K562 (cell line): ENCODE measurements around the gene TTC27. TPM values are rescaled to one million over a fixed set of nuclear protein-coding genes. Genes with fewer than 3 reads are reported as not detected.

Experiments
- CREM ChIP-seq: IDR thresholded peaks from 2 replicates; pipeline ENCODE4 v1.6.1; 2014; ENCODE audit warnings: antibody characterized with exemption, low read depth
- DNMT1 ChIP-seq: fragments of 450-650 bp; IDR thresholded peaks from 2 replicates; pipeline ENCODE4 v1.6.1; 2016; ENCODE audit warnings: antibody characterized with exemption, mild to moderate bottlenecking
- HMGN3 ChIP-seq: IDR thresholded peaks from 2 replicates; pipeline ENCODE4 v1.6.1; 2011; ENCODE audit warnings: borderline replicate concordance, low read depth, mild to moderate bottlenecking, mixed read lengths, low read length; ENCODE audit not compliant: insufficient read length; ENCODE audit errors: extremely low read depth
- RHOXF2B ChIP-seq: fragments of 250-450 bp; sonication (Bioruptor Pico); conservative IDR thresholded peaks from 2 replicates; pipeline ENCODE4 v1.5.1; 2021
- SMARCA5 ChIP-seq: fragments of 450-650 bp; IDR thresholded peaks from 2 replicates; pipeline ENCODE4 v1.6.1; 2016
- TBL1XR1 ChIP-seq, 2 experiments: IDR thresholded peaks; 2 replicates each; pipeline ENCODE4 v1.6.1; 2012; ENCODE audit warnings: improper control_type of control experiment in 2 of 2, low read length in 2 of 2, mild to moderate bottlenecking in 1 of 2
- ZFX ChIP-seq: sonication (generic); formaldehyde crosslinking; IDR thresholded peaks from 2 replicates; pipeline ENCODE4 v1.8.0; 2022; ENCODE audit warnings: mild to moderate bottlenecking, missing genetic modification reagents, moderate library complexity
- polyA plus RNA-seq, 8 experiments: library from polyadenylated mRNA; depleted of rRNA in 4 of 8; stranded (reverse) in 5 of 8; unstranded in 3 of 8; fragments of >200 nt; fragmentation: Nextera tagmentation in 2 of 8; fragmentation: Illumina TruSeq in 1 of 8; extraction: Ambion mirVana in 2 of 8; extraction: Trizol in 1 of 8; gene quantifications; 2 replicates each; pipeline versions ENCODE4 v1.2.1 to v1.2.3, GENCODE V29; 2011 to 2014; ENCODE audit warnings: inconsistent platforms in 1 of 8, missing spikeins in 1 of 8
- total RNA-seq, 7 experiments: library from RNA; depleted of rRNA in 6 of 7; stranded (reverse); fragments of >200 nt in 6 of 7; fragmentation: Illumina TruSeq in 2 of 7; extraction: Trizol in 2 of 7; gene quantifications; 2 replicates each; pipeline versions ENCODE4 v1.2.1 to v1.2.3, GENCODE V29; 2011 to 2021; ENCODE audit warnings: low replicate concordance in 1 of 7
- TF ChIP-seq, protein P1 (sequence below): sonication (generic); formaldehyde crosslinking; IDR thresholded peaks from 2 replicates; pipeline ENCODE4 v1.8.0; 2022; ENCODE audit warnings: mild to moderate bottlenecking, low read depth, missing genetic modification reagents
- TF ChIP-seq, protein P2 (sequence below): sonication (generic); formaldehyde crosslinking; IDR thresholded peaks from 2 replicates; pipeline ENCODE4 v1.8.0; 2022; ENCODE audit warnings: missing genetic modification reagents, mild to moderate bottlenecking, borderline replicate concordance
- TF ChIP-seq, protein P3 (sequence below): sonication (generic); formaldehyde crosslinking; IDR thresholded peaks from 2 replicates; pipeline ENCODE4 v1.8.0; 2022; ENCODE audit warnings: mild to moderate bottlenecking, missing genetic modification reagents
- TF ChIP-seq, protein P4 (sequence below), 2 experiments: fragments of 450-650 bp; IDR thresholded peaks; 2 replicates each; pipeline ENCODE4 v1.6.1; 2018; ENCODE audit warnings: mild to moderate bottlenecking in 2 of 2, low read depth in 1 of 2; ENCODE audit not compliant: partially characterized antibody in 2 of 2

TTC27 gene
- total and polyA plus RNA-seq, 9 of the 15 experiments (the other 6 are each of a cell fraction or from before 2014, with no cell fraction given), result 44.3 to 93.4 (median 57.3) TPM

DNA sequence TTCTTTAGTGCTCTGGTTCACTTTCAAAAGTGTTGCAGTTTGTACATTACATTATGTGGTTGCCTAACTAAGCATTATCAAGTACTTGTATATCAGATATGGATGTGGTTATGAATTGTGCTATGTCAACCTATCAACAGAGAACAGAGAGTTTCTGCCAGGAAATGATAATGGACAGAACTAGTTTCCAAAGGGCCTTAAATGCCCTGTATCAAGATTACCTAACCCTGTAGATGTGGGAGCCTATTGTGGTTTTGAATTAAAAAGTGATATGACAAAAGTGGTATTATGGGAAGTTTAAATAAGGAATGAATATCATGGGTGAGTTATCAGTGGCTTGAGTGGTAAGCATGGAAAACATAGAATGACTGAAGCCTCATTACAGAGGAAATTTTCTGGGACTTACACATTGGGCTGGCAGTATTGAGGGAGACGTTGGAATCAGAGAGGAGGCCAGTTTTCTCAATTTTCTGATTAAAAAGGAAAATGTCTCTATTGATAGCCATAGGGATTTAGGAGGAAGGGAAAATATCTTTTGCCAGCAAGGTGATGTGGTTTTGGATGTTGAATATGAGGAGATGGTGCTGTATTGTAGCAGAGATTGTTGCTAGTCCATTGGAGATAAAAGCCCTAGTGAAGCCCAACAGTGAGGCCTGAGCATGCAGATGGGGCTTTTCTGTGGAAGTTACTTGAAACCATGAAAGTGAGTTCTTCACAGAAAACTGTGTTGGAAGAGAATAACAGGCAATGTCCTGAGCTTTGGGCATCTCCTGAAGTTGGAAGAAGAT is 140.7 kb downstream of the TTC27 start (continued):
- TF ChIP-seq, protein P1, sequence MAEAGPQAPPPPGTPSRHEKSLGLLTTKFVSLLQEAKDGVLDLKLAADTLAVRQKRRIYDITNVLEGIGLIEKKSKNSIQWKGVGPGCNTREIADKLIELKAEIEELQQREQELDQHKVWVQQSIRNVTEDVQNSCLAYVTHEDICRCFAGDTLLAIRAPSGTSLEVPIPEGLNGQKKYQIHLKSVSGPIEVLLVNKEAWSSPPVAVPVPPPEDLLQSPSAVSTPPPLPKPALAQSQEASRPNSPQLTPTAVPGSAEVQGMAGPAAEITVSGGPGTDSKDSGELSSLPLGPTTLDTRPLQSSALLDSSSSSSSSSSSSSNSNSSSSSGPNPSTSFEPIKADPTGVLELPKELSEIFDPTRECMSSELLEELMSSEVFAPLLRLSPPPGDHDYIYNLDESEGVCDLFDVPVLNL, result no peak
- no peak for TF ChIP-seq DNMT1
- TF ChIP-seq, protein P2, sequence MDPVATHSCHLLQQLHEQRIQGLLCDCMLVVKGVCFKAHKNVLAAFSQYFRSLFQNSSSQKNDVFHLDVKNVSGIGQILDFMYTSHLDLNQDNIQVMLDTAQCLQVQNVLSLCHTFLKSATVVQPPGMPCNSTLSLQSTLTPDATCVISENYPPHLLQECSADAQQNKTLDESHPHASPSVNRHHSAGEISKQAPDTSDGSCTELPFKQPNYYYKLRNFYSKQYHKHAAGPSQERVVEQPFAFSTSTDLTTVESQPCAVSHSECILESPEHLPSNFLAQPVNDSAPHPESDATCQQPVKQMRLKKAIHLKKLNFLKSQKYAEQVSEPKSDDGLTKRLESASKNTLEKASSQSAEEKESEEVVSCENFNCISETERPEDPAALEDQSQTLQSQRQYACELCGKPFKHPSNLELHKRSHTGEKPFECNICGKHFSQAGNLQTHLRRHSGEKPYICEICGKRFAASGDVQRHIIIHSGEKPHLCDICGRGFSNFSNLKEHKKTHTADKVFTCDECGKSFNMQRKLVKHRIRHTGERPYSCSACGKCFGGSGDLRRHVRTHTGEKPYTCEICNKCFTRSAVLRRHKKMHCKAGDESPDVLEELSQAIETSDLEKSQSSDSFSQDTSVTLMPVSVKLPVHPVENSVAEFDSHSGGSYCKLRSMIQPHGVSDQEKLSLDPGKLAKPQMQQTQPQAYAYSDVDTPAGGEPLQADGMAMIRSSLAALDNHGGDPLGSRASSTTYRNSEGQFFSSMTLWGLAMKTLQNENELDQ (CRISPR knock-in tag), result no peak
- TF ChIP-seq CREM, result peak; percentile 63; the same call in 1 of the 2 replicates
- TF ChIP-seq SMARCA5, result peak; percentile 56; the same call in 1 of the 2 replicates
- TF ChIP-seq, protein P3, sequence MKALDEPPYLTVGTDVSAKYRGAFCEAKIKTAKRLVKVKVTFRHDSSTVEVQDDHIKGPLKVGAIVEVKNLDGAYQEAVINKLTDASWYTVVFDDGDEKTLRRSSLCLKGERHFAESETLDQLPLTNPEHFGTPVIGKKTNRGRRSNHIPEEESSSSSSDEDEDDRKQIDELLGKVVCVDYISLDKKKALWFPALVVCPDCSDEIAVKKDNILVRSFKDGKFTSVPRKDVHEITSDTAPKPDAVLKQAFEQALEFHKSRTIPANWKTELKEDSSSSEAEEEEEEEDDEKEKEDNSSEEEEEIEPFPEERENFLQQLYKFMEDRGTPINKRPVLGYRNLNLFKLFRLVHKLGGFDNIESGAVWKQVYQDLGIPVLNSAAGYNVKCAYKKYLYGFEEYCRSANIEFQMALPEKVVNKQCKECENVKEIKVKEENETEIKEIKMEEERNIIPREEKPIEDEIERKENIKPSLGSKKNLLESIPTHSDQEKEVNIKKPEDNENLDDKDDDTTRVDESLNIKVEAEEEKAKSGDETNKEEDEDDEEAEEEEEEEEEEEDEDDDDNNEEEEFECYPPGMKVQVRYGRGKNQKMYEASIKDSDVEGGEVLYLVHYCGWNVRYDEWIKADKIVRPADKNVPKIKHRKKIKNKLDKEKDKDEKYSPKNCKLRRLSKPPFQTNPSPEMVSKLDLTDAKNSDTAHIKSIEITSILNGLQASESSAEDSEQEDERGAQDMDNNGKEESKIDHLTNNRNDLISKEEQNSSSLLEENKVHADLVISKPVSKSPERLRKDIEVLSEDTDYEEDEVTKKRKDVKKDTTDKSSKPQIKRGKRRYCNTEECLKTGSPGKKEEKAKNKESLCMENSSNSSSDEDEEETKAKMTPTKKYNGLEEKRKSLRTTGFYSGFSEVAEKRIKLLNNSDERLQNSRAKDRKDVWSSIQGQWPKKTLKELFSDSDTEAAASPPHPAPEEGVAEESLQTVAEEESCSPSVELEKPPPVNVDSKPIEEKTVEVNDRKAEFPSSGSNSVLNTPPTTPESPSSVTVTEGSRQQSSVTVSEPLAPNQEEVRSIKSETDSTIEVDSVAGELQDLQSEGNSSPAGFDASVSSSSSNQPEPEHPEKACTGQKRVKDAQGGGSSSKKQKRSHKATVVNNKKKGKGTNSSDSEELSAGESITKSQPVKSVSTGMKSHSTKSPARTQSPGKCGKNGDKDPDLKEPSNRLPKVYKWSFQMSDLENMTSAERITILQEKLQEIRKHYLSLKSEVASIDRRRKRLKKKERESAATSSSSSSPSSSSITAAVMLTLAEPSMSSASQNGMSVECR, result no peak
- peak; percentile 6 for TF ChIP-seq HMGN3
- no peak; the same call in 1 of the 2 replicates for TF ChIP-seq ZFX
- TF ChIP-seq TBL1XR1 (IDR thresholded peaks at IDR 0.05; ENCODE audit: low read length in 2 of 2), result peak; percentile 69 to 95; a peak in 3 of 4 replicates
- TF ChIP-seq, protein P4, sequence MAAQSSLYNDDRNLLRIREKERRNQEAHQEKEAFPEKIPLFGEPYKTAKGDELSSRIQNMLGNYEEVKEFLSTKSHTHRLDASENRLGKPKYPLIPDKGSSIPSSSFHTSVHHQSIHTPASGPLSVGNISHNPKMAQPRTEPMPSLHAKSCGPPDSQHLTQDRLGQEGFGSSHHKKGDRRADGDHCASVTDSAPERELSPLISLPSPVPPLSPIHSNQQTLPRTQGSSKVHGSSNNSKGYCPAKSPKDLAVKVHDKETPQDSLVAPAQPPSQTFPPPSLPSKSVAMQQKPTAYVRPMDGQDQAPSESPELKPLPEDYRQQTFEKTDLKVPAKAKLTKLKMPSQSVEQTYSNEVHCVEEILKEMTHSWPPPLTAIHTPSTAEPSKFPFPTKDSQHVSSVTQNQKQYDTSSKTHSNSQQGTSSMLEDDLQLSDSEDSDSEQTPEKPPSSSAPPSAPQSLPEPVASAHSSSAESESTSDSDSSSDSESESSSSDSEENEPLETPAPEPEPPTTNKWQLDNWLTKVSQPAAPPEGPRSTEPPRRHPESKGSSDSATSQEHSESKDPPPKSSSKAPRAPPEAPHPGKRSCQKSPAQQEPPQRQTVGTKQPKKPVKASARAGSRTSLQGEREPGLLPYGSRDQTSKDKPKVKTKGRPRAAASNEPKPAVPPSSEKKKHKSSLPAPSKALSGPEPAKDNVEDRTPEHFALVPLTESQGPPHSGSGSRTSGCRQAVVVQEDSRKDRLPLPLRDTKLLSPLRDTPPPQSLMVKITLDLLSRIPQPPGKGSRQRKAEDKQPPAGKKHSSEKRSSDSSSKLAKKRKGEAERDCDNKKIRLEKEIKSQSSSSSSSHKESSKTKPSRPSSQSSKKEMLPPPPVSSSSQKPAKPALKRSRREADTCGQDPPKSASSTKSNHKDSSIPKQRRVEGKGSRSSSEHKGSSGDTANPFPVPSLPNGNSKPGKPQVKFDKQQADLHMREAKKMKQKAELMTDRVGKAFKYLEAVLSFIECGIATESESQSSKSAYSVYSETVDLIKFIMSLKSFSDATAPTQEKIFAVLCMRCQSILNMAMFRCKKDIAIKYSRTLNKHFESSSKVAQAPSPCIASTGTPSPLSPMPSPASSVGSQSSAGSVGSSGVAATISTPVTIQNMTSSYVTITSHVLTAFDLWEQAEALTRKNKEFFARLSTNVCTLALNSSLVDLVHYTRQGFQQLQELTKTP (IDR thresholded peaks at IDR 0.05; ENCODE audit: low read depth in 1 of 2, partially characterized antibody in 2 of 2), result peak in 1 of 2 experiments; percentile 89
- TF ChIP-seq RHOXF2B (CRISPR knock-in tag), result no peak
